GM12878 (cell line): ENCODE results near the gene PPP1R10. TPM values are rescaled to one million over a fixed set of nuclear protein-coding genes. Genes with fewer than 3 reads are reported as not detected.
A peak's percentile ranks its signal among the peaks of the same experiment; 100 is the strongest.

Experiments used
- CREB1 ChIP-seq: IDR thresholded peaks from 2 replicates; pipeline ENCODE4 v1.6.1; 2012; ENCODE audit warnings: low read depth, mild to moderate bottlenecking, inconsistent platforms
- DPF2 ChIP-seq: fragments of 450-650 bp; IDR thresholded peaks from 2 replicates; pipeline ENCODE4 v1.6.1; 2017; ENCODE audit warnings: mild to moderate bottlenecking
- E2F4 ChIP-seq: IDR thresholded peaks from 2 replicates; pipeline ENCODE4 v1.6.1; 2012; ENCODE audit warnings: low read depth, low read length, improper control_type of control experiment
- EP300 ChIP-seq, 2 experiments: fragments of 150-350 bp in 1 of 2; IDR thresholded peaks; 2 replicates each; pipeline ENCODE4 v1.6.1; 2011 to 2012; ENCODE audit warnings: low read depth in 2 of 2, low read length in 2 of 2, borderline replicate concordance in 1 of 2, improper control_type of control experiment in 1 of 2, inconsistent platforms in 1 of 2; ENCODE audit not compliant: control insufficient read depth in 1 of 2
- MEF2B ChIP-seq: fragments of 450-650 bp; IDR thresholded peaks from 2 replicates; pipeline ENCODE4 v1.6.1; 2018; ENCODE audit warnings: mild to moderate bottlenecking, moderate library complexity; ENCODE audit not compliant: partially characterized antibody, poor library complexity, severe bottlenecking
- MTA3 ChIP-seq: IDR thresholded peaks from 2 replicates; pipeline ENCODE4 v1.6.1; 2012; ENCODE audit warnings: low read length, inconsistent platforms, borderline replicate concordance
- MXI1 ChIP-seq: fragments of 150-350 bp; IDR thresholded peaks from 2 replicates; pipeline ENCODE4 v1.6.1; 2011; ENCODE audit warnings: low read depth, mild to moderate bottlenecking, inconsistent platforms, low read length, improper control_type of control experiment
- MYC ChIP-seq: IDR thresholded peaks from 2 replicates; pipeline ENCODE4 v1.6.1; 2011; ENCODE audit warnings: mild to moderate bottlenecking, low read length, moderate library complexity, inconsistent platforms; ENCODE audit not compliant: insufficient read depth, insufficient replicate concordance, insufficient read length, severe bottlenecking
- NFIC ChIP-seq: IDR thresholded peaks from 2 replicates; pipeline ENCODE4 v1.6.1; 2012; ENCODE audit warnings: low read depth, mild to moderate bottlenecking, inconsistent platforms, low read length, moderate library complexity
- NFXL1 ChIP-seq: fragments of 450-650 bp; IDR thresholded peaks from 2 replicates; pipeline ENCODE4 v1.6.1; 2017; ENCODE audit warnings: antibody characterized with exemption, mild to moderate bottlenecking, borderline replicate concordance
- NFYB ChIP-seq: IDR thresholded peaks from 2 replicates; pipeline ENCODE4 v1.6.1; 2011; ENCODE audit warnings: low read depth, mild to moderate bottlenecking, low read length, improper control_type of control experiment, moderate library complexity; ENCODE audit not compliant: insufficient read depth
- NKRF ChIP-seq: fragments of 450-650 bp; conservative IDR thresholded peaks from 2 replicates; pipeline ENCODE4 v1.6.1; 2017; ENCODE audit warnings: mild to moderate bottlenecking, moderate library complexity
- RB1 ChIP-seq: fragments of 450-650 bp; formaldehyde crosslinking; IDR thresholded peaks from 2 replicates; pipeline ENCODE4 v1.6.1; 2017; ENCODE audit warnings: mild to moderate bottlenecking, borderline replicate concordance
- RBBP5 ChIP-seq: fragments of 200-600 bp; sonication (generic); conservative IDR thresholded peaks from 2 replicates; pipeline ENCODE4 v1.6.1; 2016
- SIN3A ChIP-seq: IDR thresholded peaks from 2 replicates; pipeline ENCODE4 v1.6.1; 2012; ENCODE audit warnings: low read depth, low read length, improper control_type of control experiment
- SUZ12 ChIP-seq: fragments of 200-600 bp; sonication (generic); IDR thresholded peaks from one replicate; pipeline ENCODE4 v1.6.1; 2018; ENCODE audit warnings: antibody characterized with exemption, mild to moderate bottlenecking; ENCODE audit not compliant: unreplicated experiment
- TBL1XR1 ChIP-seq: IDR thresholded peaks from 2 replicates; pipeline ENCODE4 v1.6.1; 2012; ENCODE audit warnings: low read depth, low read length, improper control_type of control experiment
- USF1 ChIP-seq: IDR thresholded peaks from 2 replicates; pipeline ENCODE4 v1.6.1; 2011; ENCODE audit warnings: borderline replicate concordance, low read depth, mild to moderate bottlenecking, moderate library complexity, mixed read lengths, low read length; ENCODE audit not compliant: insufficient read depth; ENCODE audit errors: extremely low read length
- YY1 ChIP-seq: IDR thresholded peaks from 2 replicates; pipeline ENCODE4 v1.6.1; 2011; ENCODE audit warnings: low read depth, mild to moderate bottlenecking, low read length
- ZBED1 ChIP-seq: IDR thresholded peaks from 2 replicates; pipeline ENCODE4 v1.6.1; 2016; ENCODE audit warnings: borderline replicate concordance
- ZBTB4 ChIP-seq: fragments of 450-650 bp; formaldehyde crosslinking; IDR thresholded peaks from 2 replicates; pipeline ENCODE4 v1.4.0; 2022; ENCODE audit warnings: mild to moderate bottlenecking, moderate library complexity
- ZZZ3 ChIP-seq: IDR thresholded peaks from 2 replicates; pipeline ENCODE4 v1.6.1; 2011; ENCODE audit warnings: low read depth; ENCODE audit not compliant: control insufficient read depth, insufficient read length
- polyA plus RNA-seq, 11 experiments: library from polyadenylated mRNA; depleted of rRNA in 4 of 11; unstranded in 6 of 11; stranded (reverse) in 5 of 11; fragments of >200 nt; fragmentation: Nextera tagmentation in 4 of 11; fragmentation: Illumina TruSeq in 1 of 11; extraction: Ambion mirVana in 4 of 11; extraction: Trizol in 1 of 11; gene quantifications; 1 replicate in 1 of 11; 2 replicates in 10 of 11; pipeline versions ENCODE4 v1.2.1 to v1.2.3, GENCODE V29; 2011 to 2016; ENCODE audit warnings: inconsistent platforms in 2 of 11, missing spikeins in 2 of 11, low read depth in 1 of 11
- total RNA-seq, 4 experiments: library from RNA; depleted of rRNA in 3 of 4; stranded (reverse); fragments of >200 nt in 3 of 4; fragmentation: Illumina TruSeq in 1 of 4; extraction: Trizol in 1 of 4; gene quantifications; 2 replicates each; pipeline versions ENCODE4 v1.2.1 to v1.2.3, GENCODE V29; 2013 to 2021

Gene PPP1R10
- total and polyA plus RNA-seq, 10 of the 15 experiments (the other 5 are each of a cell fraction or from before 2014, with no cell fraction given): 11.3 to 83.8 (median 41.2) TPM

DNA sequence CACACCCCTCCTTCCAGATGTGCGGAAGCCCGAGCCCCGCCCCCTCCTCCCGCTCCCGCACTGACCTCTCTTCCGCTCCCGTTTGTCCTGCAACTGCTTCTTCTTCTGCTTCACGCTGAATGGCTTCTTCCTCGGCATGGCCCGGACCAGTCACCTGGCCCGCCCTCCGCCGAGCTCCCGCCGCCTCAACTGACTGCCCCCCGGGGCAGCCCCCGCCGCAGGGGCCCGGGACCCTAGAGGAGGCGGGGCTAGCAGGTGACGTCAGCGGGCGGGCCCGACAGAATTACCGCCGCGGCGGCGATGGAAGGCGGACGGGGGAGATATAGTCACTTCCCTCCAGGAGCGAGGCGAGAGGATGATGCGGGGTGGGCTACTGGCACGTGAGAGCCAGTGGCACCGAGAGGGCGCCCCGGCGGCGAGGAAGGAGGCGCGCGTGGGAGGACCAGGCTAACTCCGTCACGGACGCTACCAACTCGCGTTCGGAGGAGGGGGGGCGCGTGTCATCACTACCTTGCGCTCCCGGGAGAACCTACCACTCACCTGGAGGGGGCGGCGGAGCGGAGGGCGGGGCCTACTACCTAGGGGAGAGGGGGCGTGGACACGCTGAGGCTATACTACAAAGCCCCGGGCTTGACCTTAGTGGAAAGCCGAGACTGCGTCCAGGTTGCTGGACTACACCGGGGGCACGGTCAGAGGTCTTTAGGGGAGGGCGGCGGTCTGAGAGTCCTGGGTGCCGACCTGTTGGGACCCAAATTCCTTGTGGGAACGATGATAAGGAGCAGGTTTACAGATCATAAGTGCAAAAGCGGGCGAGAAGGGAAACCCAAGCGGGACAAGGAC lies 60.8 kb downstream of the PPP1R10 start, which contains the start of gene GNL1 (continued):
- TF ChIP-seq NFYB: no peak
- TF ChIP-seq MYC: peak; percentile 70
- 0 out of 2 replicates have a peak, but pooled peaks have one; percentile 4 for TF ChIP-seq NFIC
- TF ChIP-seq USF1: no peak
- TF ChIP-seq MEF2B: no peak
- no peak; the same call in 1 of the 2 replicates for TF ChIP-seq YY1
- TF ChIP-seq DPF2: peak; percentile 42; the same call in 1 of the 2 replicates
- peak; percentile 5 for TF ChIP-seq SIN3A
- no peak for TF ChIP-seq MTA3
- no peak for TF ChIP-seq RBBP5
- TF ChIP-seq ZZZ3: no peak
- no peak for TF ChIP-seq EP300 (IDR thresholded peaks at IDR 0.05; ENCODE audit: borderline replicate concordance in 1 of 2, control insufficient read depth in 1 of 2, low read depth in 2 of 2, low read length in 2 of 2)
- no peak for TF ChIP-seq E2F4
- TF ChIP-seq ZBED1: no peak
- no peak for TF ChIP-seq MXI1
- TF ChIP-seq RB1: peak; percentile 61; the same call in 1 of the 2 replicates
- TF ChIP-seq NFXL1: no peak
- TF ChIP-seq CREB1: peak; percentile 97
- no peak for TF ChIP-seq SUZ12
- peak; percentile 80 for TF ChIP-seq NKRF
- TF ChIP-seq ZBTB4 (CRISPR knock-in tag): no peak
- TF ChIP-seq TBL1XR1: no peak; the same call in 1 of the 2 replicates
